Loucy (cell line): Measurements from ENCODE around the gene TNIP2.

Experiments used
- H2AFZ ChIP-seq: fragments of 200-600 bp; sonication (generic); 2 replicates; pipeline ENCODE4 v1.6.0; 2016; ENCODE audit warnings: antibody characterized with exemption, mild to moderate bottlenecking, low read length, moderate library complexity
- H3F3A ChIP-seq: fragments of 200-600 bp; 2 replicates; pipeline ENCODE4 v1.6.0; 2016; ENCODE audit warnings: antibody characterized with exemption, low read depth, mild to moderate bottlenecking
- H3K27me3 ChIP-seq: fragments of 200-600 bp; sonication (generic); 2 replicates; pipeline ENCODE4 v1.6.1; 2014; ENCODE audit warnings: low read length, mild to moderate bottlenecking; ENCODE audit not compliant: insufficient read depth, poor library complexity, severe bottlenecking
- H3K36me3 ChIP-seq: fragments of 200-600 bp; sonication (generic); 2 replicates; pipeline ENCODE4 v1.6.1; 2016; ENCODE audit warnings: low read length; ENCODE audit not compliant: insufficient read depth
- H3K4me1 ChIP-seq: fragments of 200-600 bp; sonication (generic); 2 replicates; pipeline ENCODE4 v1.5.1; 2014; ENCODE audit warnings: low read length, mild to moderate bottlenecking; ENCODE audit not compliant: insufficient read depth, poor library complexity, severe bottlenecking
- H3K4me2 ChIP-seq: fragments of 200-600 bp; sonication (generic); 2 replicates; pipeline ENCODE4 v1.6.0; 2014; ENCODE audit warnings: antibody characterized with exemption, low read length, low read depth, mild to moderate bottlenecking; ENCODE audit not compliant: poor library complexity, severe bottlenecking
- H3K4me3 ChIP-seq: fragments of 200-600 bp; sonication (generic); 2 replicates; pipeline ENCODE4 v1.5.1; 2014; ENCODE audit warnings: low read length, mild to moderate bottlenecking, mixed read lengths; ENCODE audit not compliant: poor library complexity, severe bottlenecking
- H3K79me2 ChIP-seq: fragments of 200-600 bp; sonication (generic); 2 replicates; pipeline ENCODE4 v1.6.1; 2014; ENCODE audit warnings: low read length; ENCODE audit not compliant: insufficient read depth
- H3K9ac ChIP-seq: fragments of 200-600 bp; sonication (generic); 2 replicates; pipeline ENCODE4 v1.6.0; 2014; ENCODE audit warnings: mild to moderate bottlenecking, low read depth, low read length, moderate library complexity; ENCODE audit not compliant: poor library complexity, severe bottlenecking
- H3K9me2 ChIP-seq: fragments of 200-600 bp; sonication (generic); replicated peaks from 2 replicates; pipeline ENCODE4 v1.6.1; 2016; ENCODE audit warnings: low read depth, low read length, mixed read lengths
- H3K9me3 ChIP-seq: fragments of 200-600 bp; sonication (generic); 2 replicates; pipeline ENCODE4 v1.6.1; 2014; ENCODE audit warnings: mild to moderate bottlenecking, antibody characterized with exemption, low read length, low read depth; ENCODE audit not compliant: insufficient read depth
- H4K20me1 ChIP-seq: fragments of 200-600 bp; sonication (generic); 2 replicates; pipeline ENCODE4 v1.6.0; 2014; ENCODE audit warnings: antibody characterized with exemption, low read length, mild to moderate bottlenecking; ENCODE audit not compliant: insufficient read depth, poor library complexity, severe bottlenecking
- EZH2phosphoT487 ChIP-seq: fragments of 200-600 bp; IDR thresholded peaks from 2 replicates; pipeline ENCODE4 v1.6.1; 2018; ENCODE audit warnings: antibody characterized with exemption, mild to moderate bottlenecking, moderate library complexity, borderline replicate concordance
- TF ChIP-seq, protein P1 (sequence below): fragments of 200-600 bp; sonication (generic); conservative IDR thresholded peaks from 2 replicates; pipeline ENCODE4 v1.5.1; 2014; ENCODE audit warnings: mild to moderate bottlenecking, antibody characterized with exemption, low read length

The TNIP2 gene

DNA sequence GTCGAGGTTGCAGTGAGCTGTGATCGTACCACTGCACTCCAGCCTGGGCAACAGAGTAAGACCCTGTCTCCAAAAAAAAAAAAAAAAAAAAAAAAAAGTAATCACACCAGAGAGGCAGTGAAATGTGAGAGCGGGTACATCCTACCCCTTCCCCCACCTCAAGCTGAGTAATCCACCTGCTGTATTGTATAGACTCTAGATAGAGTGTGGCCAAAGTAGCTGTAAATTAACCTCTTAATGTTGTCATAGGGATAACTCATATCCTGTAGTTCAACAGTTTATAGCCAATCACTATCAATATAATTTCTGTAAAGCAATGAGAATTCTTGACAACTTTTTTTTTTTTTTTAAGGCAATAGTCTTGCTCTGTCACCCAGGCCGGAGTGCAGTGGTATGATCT is 30.8 kb downstream of the TNIP2 start:
- Histone ChIP-seq H3K27me3 (no peaks in the 10 kb centered on the region), H3K9me3 (no peaks in the 10 kb centered on the region), H3K9ac (no peak overlapping the region), H2AFZ (no peak overlapping the region), H3F3A (no peaks in the 10 kb centered on the region), H3K4me3 (no peak overlapping the region), H4K20me1 (peaks cover 3% of the 10 kb centered on the region), H3K79me2 (no peaks in the 10 kb centered on the region), H3K4me1 (no peaks in the 10 kb centered on the region), H3K9me2 (no peaks in the 10 kb centered on the region), H3K4me2 (no peak overlapping the region), H3K36me3 (peaks cover 25% of the 10 kb centered on the region; the same call in 1 of the 2 replicates)
- TF ChIP-seq, protein P1, sequence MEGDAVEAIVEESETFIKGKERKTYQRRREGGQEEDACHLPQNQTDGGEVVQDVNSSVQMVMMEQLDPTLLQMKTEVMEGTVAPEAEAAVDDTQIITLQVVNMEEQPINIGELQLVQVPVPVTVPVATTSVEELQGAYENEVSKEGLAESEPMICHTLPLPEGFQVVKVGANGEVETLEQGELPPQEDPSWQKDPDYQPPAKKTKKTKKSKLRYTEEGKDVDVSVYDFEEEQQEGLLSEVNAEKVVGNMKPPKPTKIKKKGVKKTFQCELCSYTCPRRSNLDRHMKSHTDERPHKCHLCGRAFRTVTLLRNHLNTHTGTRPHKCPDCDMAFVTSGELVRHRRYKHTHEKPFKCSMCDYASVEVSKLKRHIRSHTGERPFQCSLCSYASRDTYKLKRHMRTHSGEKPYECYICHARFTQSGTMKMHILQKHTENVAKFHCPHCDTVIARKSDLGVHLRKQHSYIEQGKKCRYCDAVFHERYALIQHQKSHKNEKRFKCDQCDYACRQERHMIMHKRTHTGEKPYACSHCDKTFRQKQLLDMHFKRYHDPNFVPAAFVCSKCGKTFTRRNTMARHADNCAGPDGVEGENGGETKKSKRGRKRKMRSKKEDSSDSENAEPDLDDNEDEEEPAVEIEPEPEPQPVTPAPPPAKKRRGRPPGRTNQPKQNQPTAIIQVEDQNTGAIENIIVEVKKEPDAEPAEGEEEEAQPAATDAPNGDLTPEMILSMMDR: no peak
- TF ChIP-seq EZH2phosphoT487: no peak

DNA sequence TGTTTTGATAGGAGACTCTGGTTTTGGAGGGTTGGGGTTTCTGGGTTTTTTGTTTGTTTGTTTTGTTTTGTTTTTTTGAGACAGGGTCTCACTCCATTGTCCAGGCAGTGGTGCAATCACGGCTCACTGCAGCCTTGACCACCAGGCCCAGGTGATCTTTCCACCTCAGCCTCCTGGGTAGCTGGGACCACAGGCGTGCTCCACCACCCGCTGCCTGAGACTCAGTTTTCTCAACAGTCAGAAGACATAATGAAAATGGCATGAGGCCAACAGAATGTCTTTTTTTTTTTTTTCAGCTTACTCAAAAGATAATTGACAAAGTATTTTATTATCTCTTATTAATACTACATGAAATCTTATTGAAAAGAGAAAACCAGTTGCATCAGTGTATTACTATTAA is 32.4 kb downstream of the TNIP2 start:
- no peak overlapping the region for H3K4me3 ChIP-seq
- no peaks in the 10 kb centered on the region for H3K9me2 ChIP-seq
- no peak overlapping the region for H3K4me2 ChIP-seq
- no peaks in the 10 kb centered on the region for H3K27me3 ChIP-seq
- peaks cover 3% of the 10 kb centered on the region for H4K20me1 ChIP-seq
- H3K36me3 ChIP-seq: peaks cover 29% of the 10 kb centered on the region; the same call in 1 of the 2 replicates
- H3F3A ChIP-seq: no peaks in the 10 kb centered on the region
- H3K9me3 ChIP-seq: no peaks in the 10 kb centered on the region
- TF ChIP-seq, protein P1: no peak
- TF ChIP-seq EZH2phosphoT487: no peak
- H3K4me1 ChIP-seq: no peaks in the 10 kb centered on the region
- no peaks in the 10 kb centered on the region for H3K79me2 ChIP-seq
- no peak overlapping the region for H2AFZ ChIP-seq
- H3K9ac ChIP-seq: no peak overlapping the region

DNA sequence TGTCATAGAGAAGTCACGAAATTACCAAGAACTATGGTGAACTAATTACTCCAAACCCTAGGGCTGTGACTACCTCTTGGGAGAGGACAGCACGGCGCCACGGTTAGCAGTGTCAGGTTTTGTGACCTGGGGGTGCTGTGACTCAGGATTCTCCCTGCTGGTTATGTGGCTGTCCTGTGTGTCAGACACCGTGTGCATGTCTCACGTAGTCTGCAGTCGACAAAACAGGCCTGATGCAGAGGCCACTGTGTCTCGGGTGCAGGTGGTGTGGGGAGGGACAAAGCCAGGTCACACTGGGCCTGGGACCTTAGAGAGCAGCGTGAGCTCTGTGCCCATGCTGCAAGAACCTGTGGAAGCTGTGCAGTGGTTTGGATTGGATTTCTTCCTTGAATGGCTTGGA is 34.1 kb downstream of the TNIP2 start:
- no peaks in the 10 kb centered on the region for H3K79me2 ChIP-seq
- no peaks in the 10 kb centered on the region for H3K9me2 ChIP-seq
- no peak overlapping the region for H2AFZ ChIP-seq
- H3K9ac ChIP-seq: no peak overlapping the region
- no peak overlapping the region for H3K4me3 ChIP-seq
- no peak overlapping the region for H3K4me2 ChIP-seq
- H3F3A ChIP-seq: no peaks in the 10 kb centered on the region
- no peaks in the 10 kb centered on the region for H3K4me1 ChIP-seq
- no peaks in the 10 kb centered on the region for H3K27me3 ChIP-seq
- peaks cover 41% of the 10 kb centered on the region; the same call in 1 of the 2 replicates for H3K36me3 ChIP-seq
- H4K20me1 ChIP-seq: peaks cover 3% of the 10 kb centered on the region
- H3K9me3 ChIP-seq: no peaks in the 10 kb centered on the region
- no peak for TF ChIP-seq EZH2phosphoT487
- TF ChIP-seq, protein P1: no peak
